WI38 (cell line): Measurements from ENCODE around the gene COL2A1.

ENCODE experiments used
- H3K4me3 ChIP-seq: 2 replicates; pipeline ENCODE4 v1.5.1; 2011; ENCODE audit warnings: low read depth, mild to moderate bottlenecking, control low read depth, low read length
- TF ChIP-seq, protein P1 (sequence below): IDR thresholded peaks from 2 replicates; pipeline ENCODE4 v1.5.1; 2012; ENCODE audit warnings: low read depth, mild to moderate bottlenecking, control low read depth, low read length

COL2A1 gene

DNA sequence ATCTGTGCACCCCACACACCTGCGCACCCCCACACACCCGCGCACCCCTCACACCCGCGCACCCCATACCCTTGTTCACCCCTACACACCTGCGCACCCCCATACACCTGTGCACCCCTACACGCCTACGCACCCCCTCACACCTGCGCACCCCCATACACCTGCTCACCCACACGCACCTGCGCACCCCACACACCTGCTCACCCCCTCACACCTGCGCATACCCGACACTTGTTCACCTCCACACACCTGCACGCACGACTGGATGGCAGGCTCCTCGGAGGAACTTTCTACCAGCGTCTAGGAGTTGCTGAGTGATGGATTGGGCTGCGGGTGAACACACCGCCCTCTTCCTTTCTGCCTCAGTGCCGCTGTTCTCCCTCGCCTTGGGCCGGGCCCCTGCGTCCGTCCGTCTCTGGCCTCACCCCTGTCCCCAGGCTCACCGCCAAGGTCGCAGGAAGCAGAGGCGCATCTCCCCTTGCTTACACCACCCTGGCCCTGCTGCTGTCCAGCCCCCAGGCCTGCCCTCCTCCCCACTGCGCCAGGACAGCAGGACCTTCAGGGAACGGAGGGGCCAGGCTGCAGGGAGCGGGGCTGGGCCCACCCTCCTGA is 61.6 kb downstream of the COL2A1 start:
- no peak overlapping the region for H3K4me3 ChIP-seq
- TF ChIP-seq, protein P1, sequence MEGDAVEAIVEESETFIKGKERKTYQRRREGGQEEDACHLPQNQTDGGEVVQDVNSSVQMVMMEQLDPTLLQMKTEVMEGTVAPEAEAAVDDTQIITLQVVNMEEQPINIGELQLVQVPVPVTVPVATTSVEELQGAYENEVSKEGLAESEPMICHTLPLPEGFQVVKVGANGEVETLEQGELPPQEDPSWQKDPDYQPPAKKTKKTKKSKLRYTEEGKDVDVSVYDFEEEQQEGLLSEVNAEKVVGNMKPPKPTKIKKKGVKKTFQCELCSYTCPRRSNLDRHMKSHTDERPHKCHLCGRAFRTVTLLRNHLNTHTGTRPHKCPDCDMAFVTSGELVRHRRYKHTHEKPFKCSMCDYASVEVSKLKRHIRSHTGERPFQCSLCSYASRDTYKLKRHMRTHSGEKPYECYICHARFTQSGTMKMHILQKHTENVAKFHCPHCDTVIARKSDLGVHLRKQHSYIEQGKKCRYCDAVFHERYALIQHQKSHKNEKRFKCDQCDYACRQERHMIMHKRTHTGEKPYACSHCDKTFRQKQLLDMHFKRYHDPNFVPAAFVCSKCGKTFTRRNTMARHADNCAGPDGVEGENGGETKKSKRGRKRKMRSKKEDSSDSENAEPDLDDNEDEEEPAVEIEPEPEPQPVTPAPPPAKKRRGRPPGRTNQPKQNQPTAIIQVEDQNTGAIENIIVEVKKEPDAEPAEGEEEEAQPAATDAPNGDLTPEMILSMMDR, result no peak

DNA sequence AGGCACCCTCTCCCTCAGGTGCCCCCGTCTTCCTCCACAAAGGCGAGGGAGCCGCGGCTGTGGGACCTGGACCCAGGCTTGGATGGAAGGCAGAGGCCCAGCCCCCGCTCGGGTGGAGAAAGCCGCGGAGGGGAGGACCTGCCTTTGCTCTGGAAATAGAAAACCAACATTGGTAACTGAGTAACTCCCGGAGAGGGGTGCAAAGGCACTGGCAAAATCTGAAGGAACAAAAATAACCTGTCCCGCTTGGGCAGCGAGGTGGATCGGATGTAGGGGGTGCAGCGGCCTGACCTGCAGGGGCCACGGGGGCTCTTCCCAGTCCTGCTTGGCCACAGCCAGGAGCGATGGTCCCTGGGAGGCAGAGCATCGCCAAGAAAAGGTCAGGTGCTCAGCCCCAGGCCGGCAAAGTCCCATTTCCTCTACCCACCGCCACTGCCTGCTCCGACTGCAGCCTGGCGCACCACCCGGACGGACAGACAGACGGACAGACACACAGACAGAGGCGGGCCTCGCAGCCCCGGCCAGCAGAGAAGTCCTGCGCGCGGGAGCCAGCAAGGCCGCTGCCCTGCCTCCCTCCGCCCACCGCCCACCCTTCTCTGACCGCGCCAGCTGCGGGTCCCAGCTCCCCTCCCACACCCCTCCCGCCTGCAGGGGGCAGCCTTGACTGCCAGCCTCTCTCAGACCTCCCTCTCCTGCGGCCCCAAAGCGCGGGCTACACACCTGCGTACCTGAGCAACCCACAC is 62.2 kb downstream of the COL2A1 start:
- TF ChIP-seq, protein P1, result 0 out of 2 replicates have a peak, but pooled peaks have one; percentile 2
- H3K4me3 ChIP-seq, result no peak overlapping the region

DNA sequence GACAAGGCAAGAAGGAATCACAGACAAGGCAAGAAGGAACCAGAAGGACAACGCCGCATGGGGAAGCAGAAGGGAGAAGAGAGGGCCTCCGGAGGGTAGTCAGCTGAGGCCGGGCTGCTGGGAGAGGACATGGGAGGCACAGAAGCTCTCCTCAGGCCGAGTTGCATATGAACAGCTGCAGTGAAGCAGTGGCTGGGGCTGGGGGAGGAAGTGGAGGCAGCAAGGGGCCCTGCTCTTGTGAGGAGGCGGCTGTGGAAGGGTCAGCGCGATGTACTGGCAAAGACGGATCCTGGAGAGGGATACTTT is 62.8 kb downstream of the COL2A1 start:
- H3K4me3 ChIP-seq, result no peak overlapping the region
- TF ChIP-seq, protein P1, result no peak

DNA sequence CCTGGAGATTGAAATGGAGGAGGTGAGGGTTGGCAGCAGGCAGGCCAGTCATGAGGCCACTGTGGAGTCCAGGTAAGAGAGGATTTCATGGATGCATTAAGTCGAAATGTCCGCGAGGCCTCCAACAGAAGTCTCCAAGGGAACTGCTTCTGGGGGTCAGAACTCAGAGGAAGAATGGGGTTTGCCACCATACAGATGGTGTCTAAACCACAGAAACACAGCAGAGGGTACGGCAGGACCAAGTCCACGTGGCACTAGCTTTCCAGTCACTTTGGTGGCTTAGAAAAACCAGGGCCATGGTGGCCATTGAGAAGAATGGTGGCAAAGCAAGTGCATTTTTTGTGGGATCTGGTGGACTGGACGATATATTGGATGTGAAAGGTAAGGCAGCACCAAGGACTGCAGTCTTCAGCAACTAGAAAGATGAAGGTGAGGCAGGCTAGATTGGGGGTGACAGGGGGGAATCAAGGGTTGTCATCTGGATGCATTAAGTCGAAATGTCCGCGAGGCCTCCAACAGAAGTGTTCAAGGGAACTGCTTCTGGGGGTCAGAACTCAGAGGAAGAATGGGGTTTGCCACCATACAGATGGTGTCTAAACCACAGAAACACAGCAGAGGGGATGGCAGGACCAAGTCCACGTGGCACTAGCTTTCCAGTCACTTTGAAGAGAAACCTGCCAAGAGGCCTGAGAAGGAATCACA is 63.4 kb downstream of the COL2A1 start:
- TF ChIP-seq, protein P1, result no peak
- no peak overlapping the region for H3K4me3 ChIP-seq

DNA sequence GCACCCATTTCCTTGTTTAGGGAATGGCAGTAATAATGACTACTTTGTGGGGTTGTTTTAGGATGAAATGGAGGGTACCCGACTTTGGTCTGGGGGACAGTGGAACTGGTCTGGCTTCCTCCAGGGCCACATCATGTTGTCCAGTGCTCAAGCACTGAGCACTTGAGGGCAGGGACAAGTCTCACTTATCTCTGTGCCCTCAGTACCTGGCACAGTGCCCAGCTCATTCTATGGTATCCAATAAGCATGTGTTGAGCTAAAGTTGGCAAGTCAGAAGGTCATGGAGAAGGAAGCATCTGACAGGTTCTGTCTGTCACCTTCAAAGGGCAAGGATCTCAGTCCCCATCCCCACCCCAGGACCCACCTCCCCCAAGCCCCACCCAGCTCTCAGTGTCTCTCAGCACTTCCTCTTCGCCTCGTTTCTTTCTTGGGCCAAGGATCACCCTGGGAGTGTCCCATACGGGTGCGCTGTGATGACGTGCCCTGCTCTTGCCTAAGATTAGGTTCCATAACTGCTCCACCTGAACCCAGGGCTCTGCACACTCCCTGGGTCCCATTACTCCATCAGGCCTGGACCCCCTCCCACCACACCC is 65.2 kb downstream of the COL2A1 start:
- no peak overlapping the region for H3K4me3 ChIP-seq
- TF ChIP-seq, protein P1, result no peak

DNA sequence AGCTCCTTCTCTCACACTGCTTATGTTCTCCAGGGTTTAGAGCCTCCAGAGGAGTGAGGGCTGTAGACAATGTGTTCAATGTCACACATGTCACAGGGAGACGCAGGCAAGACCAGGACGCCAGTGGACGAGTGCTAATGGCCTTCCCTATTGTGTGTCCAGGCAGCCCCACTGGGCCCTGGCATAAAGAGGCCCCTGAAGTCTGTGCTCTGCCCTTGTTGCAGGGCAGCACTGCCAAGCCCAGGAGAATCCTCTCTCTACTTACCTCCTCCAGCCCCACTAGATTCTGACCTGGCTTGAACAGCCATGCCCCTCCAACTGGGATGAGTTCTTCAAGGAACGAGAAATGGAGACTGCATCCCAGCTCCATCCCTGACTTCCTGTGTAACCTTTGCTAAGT is 65.7 kb downstream of the COL2A1 start:
- TF ChIP-seq, protein P1, result no peak
- H3K4me3 ChIP-seq, result no peak overlapping the region

DNA sequence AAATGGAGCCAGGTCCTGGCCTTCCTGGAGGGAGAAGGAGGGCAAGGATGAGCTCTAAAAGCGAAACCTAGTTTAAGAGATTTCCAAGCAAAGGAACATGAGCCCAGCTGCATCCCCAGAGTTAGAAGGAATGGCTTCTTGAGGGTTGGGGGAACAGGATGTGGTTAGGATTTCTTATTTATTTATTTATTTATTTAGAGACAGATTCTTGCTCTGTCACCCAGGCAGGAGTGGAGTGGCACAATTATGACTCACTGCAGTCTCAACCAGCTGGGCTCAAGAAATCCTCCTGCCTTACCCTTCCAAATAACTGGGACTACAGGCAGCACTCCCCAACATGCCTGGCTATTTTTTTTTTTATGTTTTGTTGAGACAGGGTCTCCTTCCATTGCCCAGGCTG is 66.2 kb downstream of the COL2A1 start:
- TF ChIP-seq, protein P1, result no peak
- no peak overlapping the region for H3K4me3 ChIP-seq
